Breast epithelium (tissue), 4 donors: ENCODE measurements around the gene OSBPL9. TPM values are rescaled to one million over a fixed set of nuclear protein-coding genes. Genes with fewer than 3 reads are reported as not detected.

Experiments
- DNase-seq, 2 donors: peaks; one replicate each; pipeline ENCODE4 v3.0.0-alpha.2; 2019; ENCODE audit warnings: low spot score in 2 of 2
- H3K27ac ChIP-seq, 2 donors: fragments of 200-600 bp; sonication (generic) in 1 of 2; one replicate each; pipeline ENCODE4 v1.5.1; 2016 to 2019; ENCODE audit warnings: mild to moderate bottlenecking in 1 of 2
- H3K27me3 ChIP-seq, 2 donors: fragments of 200-600 bp; sonication (generic) in 1 of 2; one replicate each; pipeline versions ENCODE4 v1.5.1 to v1.6.0; 2017 to 2019; ENCODE audit warnings: control low read depth in 1 of 2, mild to moderate bottlenecking in 1 of 2
- H3K36me3 ChIP-seq: fragments of 200-600 bp; one replicate; pipeline ENCODE4 v1.5.1; 2019
- H3K4me1 ChIP-seq, 2 donors: fragments of 200-600 bp; sonication (generic); one replicate each; pipeline ENCODE4 v1.5.1; 2016 to 2019; ENCODE audit warnings: control low read depth in 1 of 2
- H3K4me3 ChIP-seq, 3 donors: fragments of 200-600 bp; sonication (generic); 1 replicate in 2 of 3; 2 replicates in 1 of 3; pipeline ENCODE4 v1.5.1; 2016 to 2019; ENCODE audit warnings: mild to moderate bottlenecking in 3 of 3, moderate library complexity in 2 of 3
- H3K9me3 ChIP-seq, 2 donors: fragments of 200-600 bp; sonication (generic) in 1 of 2; one replicate each; pipeline ENCODE4 v1.5.1; 2016 to 2019; ENCODE audit warnings: control low read depth in 1 of 2
- POLR2A ChIP-seq: fragments of 450-650 bp; IDR thresholded peaks from one replicate; pipeline ENCODE4 v1.6.1; 2016; ENCODE audit warnings: antibody characterized with exemption, mild to moderate bottlenecking, moderate library complexity
- POLR2AphosphoS5 ChIP-seq, 3 donors: sonication (generic); formaldehyde crosslinking; IDR thresholded peaks; one replicate each; pipeline ENCODE4 v1.6.1; 2017; ENCODE audit warnings: antibody characterized with exemption in 3 of 3
- intact Hi-C: fragments of 100-400 bp; cut with DNase I; formaldehyde crosslinking; loops from one replicate; pipeline ENCODE4 v1.15.1; 2023; ENCODE audit warnings: low total_unique reads
- total RNA-seq, 3 donors: library from RNA; depleted of rRNA; stranded (reverse); fragments of >200 nt; gene quantifications; one replicate each; pipeline ENCODE4 v1.1.0, GENCODE V29; 2016
- TF ChIP-seq, protein P1 (sequence below), 3 donors: fragments of 450-650 bp; IDR thresholded peaks; one replicate each; pipeline ENCODE4 v1.5.1; 2016 to 2017; ENCODE audit warnings: antibody characterized with exemption in 3 of 3, mild to moderate bottlenecking in 3 of 3, moderate library complexity in 3 of 3

The OSBPL9 gene
- total RNA-seq, 3 donors from 2014 or later = 107 to 213 (median 136) TPM

DNA sequence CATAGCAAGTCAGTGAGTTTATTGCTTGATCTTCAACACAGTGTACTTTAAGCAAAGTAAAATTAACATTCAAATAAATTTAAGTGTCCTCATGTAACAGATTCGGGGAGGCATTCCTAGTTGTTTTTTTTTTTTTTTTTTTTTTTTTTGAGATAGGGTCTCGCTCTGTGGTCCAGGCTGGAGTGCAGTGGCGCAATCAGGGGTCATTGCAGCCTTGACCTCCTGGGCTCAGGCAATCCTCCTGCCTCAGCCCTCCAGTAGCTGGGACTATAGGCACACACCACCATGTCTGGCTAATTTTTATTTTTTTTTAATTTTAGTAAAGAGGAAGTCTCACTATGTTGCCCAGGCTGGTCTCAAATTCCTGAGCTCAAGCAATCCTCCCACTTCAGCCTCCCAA lies 22.8 kb downstream of the OSBPL9 start:
- intact Hi-C loops = no loop called here
- Histone ChIP-seq H3K4me3 (no peak overlapping the region), H3K36me3 (no peaks in the 10 kb centered on the region), H3K27ac (no peak overlapping the region), H3K9me3 (no peaks in the 10 kb centered on the region), H3K27me3 (no peaks in the 10 kb centered on the region), H3K4me1 (peaks cover 0 to 12% of the 10 kb centered on the region in 2 donors)
- DNase-seq = no peak
- no peak for TF ChIP-seq POLR2A
- TF ChIP-seq POLR2AphosphoS5 (IDR thresholded peaks at IDR 0.05) = no peak
- TF ChIP-seq, protein P1, sequence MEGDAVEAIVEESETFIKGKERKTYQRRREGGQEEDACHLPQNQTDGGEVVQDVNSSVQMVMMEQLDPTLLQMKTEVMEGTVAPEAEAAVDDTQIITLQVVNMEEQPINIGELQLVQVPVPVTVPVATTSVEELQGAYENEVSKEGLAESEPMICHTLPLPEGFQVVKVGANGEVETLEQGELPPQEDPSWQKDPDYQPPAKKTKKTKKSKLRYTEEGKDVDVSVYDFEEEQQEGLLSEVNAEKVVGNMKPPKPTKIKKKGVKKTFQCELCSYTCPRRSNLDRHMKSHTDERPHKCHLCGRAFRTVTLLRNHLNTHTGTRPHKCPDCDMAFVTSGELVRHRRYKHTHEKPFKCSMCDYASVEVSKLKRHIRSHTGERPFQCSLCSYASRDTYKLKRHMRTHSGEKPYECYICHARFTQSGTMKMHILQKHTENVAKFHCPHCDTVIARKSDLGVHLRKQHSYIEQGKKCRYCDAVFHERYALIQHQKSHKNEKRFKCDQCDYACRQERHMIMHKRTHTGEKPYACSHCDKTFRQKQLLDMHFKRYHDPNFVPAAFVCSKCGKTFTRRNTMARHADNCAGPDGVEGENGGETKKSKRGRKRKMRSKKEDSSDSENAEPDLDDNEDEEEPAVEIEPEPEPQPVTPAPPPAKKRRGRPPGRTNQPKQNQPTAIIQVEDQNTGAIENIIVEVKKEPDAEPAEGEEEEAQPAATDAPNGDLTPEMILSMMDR (IDR thresholded peaks at IDR 0.05) = no peak

DNA sequence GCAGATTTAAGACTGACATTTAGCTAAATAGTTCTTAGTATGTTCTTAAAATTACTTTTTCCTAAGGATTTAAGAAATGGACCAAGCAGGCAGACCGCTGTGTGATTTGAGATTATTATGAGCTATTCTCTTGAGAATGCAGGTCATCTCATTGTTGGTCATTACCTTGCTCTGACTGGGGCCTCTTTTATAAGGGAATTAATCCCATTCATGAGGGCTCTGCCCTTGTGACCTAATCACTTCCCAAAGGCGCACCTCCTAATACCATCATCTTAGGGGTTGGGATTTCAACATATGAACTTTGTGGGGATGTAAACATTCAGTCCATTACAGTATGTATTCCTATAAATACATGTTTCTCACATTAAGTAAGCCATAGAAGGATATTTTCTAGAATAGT lies 24.2 kb downstream of the OSBPL9 start:
- no peak for DNase-seq
- no peak overlapping the region for H3K4me3 ChIP-seq
- no peaks in the 10 kb centered on the region for H3K36me3 ChIP-seq
- H3K9me3 ChIP-seq = no peaks in the 10 kb centered on the region
- intact Hi-C loops = no loop called here
- peak overlapping the region; percentile 41 to 89 for H3K27ac ChIP-seq
- peaks cover 0 to 12% of the 10 kb centered on the region in 2 donors for H3K4me1 ChIP-seq
- H3K27me3 ChIP-seq = no peaks in the 10 kb centered on the region
- TF ChIP-seq, protein P1 (IDR thresholded peaks at IDR 0.05) = no peak
- TF ChIP-seq POLR2A = no peak
- no peak for TF ChIP-seq POLR2AphosphoS5 (IDR thresholded peaks at IDR 0.05)

DNA sequence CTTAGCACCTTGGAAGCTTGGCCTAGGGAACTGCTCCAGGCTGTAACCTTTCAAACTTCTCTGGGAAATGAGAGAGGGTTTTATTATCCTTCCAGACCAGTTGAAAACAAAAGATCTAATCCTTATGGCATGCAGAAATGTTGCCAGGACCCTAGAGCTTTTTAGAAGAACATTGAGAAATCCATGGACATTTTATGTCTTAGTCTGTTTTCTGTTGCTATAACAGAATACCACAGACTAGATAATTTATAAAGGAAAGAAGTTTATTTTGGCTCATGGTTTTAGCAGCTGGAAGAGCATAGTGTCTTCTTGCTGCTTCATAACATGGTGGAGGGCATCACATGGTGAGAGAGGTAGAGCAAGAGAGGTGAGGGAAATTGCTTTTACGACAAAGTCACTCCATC lies 25.8 kb downstream of the OSBPL9 start:
- H3K9me3 ChIP-seq = no peaks in the 10 kb centered on the region
- peaks cover 0 to 12% of the 10 kb centered on the region in 2 donors for H3K4me1 ChIP-seq
- TF ChIP-seq POLR2A (no peak), POLR2AphosphoS5 (IDR thresholded peaks at IDR 0.05) (peak in 2 of 3 donors; percentile 33 to 64)
- TF ChIP-seq, protein P1 (IDR thresholded peaks at IDR 0.05) = no peak
- intact Hi-C loops = no loop called here
- no peaks in the 10 kb centered on the region for H3K27me3 ChIP-seq
- no peak for DNase-seq
- H3K4me3 ChIP-seq = peak overlapping the region in 1 of 3 donors; percentile 4
- peak overlapping the region; percentile 89 to 95 for H3K27ac ChIP-seq
- no peaks in the 10 kb centered on the region for H3K36me3 ChIP-seq

DNA sequence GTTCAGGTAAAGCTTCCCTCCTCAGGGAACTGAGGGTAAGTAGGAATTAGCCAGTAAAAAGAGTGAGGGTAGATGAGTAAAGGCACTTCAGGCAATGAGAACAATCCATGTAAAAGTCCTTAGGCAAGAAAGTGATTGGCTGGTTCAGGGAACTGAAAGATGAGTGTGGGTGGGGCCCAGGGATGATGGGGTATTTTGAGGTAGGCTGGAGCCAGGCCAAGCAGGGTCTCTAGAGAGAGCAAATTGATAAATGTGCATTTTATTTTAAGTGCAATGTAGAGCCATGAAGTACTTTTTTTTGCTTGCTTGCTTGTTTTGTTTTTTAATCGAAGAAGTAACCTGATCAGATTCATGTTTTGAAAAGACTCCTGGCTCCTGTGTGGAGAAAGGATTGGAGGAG lies 26.5 kb downstream of the OSBPL9 start:
- no peaks in the 10 kb centered on the region for H3K36me3 ChIP-seq
- H3K4me3 ChIP-seq = no peak overlapping the region
- DNase-seq = no peak
- H3K4me1 ChIP-seq = peaks cover 0 to 12% of the 10 kb centered on the region in 2 donors
- no peaks in the 10 kb centered on the region for H3K9me3 ChIP-seq
- H3K27me3 ChIP-seq = no peaks in the 10 kb centered on the region
- peak overlapping the region; percentile 89 to 95 for H3K27ac ChIP-seq
- TF ChIP-seq POLR2A (no peak), POLR2AphosphoS5 (IDR thresholded peaks at IDR 0.05) (no peak)
- TF ChIP-seq, protein P1 (IDR thresholded peaks at IDR 0.05) = no peak
- intact Hi-C loops = no loop called here

GRCh38 chr1:51644020-51644419 lies 27.1 kb downstream of the OSBPL9 start:
- H3K9me3 ChIP-seq = no peaks in the 10 kb centered on the region
- peaks cover 0 to 12% of the 10 kb centered on the region in 2 donors for H3K4me1 ChIP-seq
- H3K4me3 ChIP-seq = no peak overlapping the region
- DNase-seq = no peak
- H3K27me3 ChIP-seq = no peaks in the 10 kb centered on the region
- H3K27ac ChIP-seq = peak overlapping the region; percentile 89 to 95
- TF ChIP-seq POLR2A = no peak
- TF ChIP-seq POLR2AphosphoS5 (IDR thresholded peaks at IDR 0.05) = no peak
- TF ChIP-seq, protein P1 (IDR thresholded peaks at IDR 0.05) = no peak
- intact Hi-C loops = no loop called here
- no peaks in the 10 kb centered on the region for H3K36me3 ChIP-seq
